Tibial artery (tissue), 4 donors: ENCODE results near the gene LARP6.

ENCODE experiments used
- DNase-seq, 2 donors: peaks; one replicate each; pipeline ENCODE4 v3.0.0-alpha.2; 2019
- H3K27ac ChIP-seq, 2 donors: fragments of 200-600 bp; sonication (generic) in 1 of 2; 1 replicate in 1 of 2; 2 replicates in 1 of 2; pipeline ENCODE4 v1.5.1; 2018 to 2019; ENCODE audit warnings: mild to moderate bottlenecking in 1 of 2
- H3K27me3 ChIP-seq, 2 donors: fragments of 200-600 bp; sonication (generic) in 1 of 2; one replicate each; pipeline versions ENCODE4 v1.5.1 to v1.6.0; 2016 to 2019
- H3K36me3 ChIP-seq, 3 donors: fragments of 200-600 bp; sonication (generic) in 2 of 3; one replicate each; pipeline ENCODE4 v1.5.1; 2016 to 2019; ENCODE audit warnings: mild to moderate bottlenecking in 2 of 3
- H3K4me1 ChIP-seq, 4 donors: fragments of 200-600 bp; sonication (generic) in 2 of 4; 1 replicate in 3 of 4; 2 replicates in 1 of 4; pipeline ENCODE4 v1.5.1; 2016 to 2019
- H3K4me3 ChIP-seq, 2 donors: fragments of 200-600 bp; sonication (generic) in 1 of 2; 1 replicate in 1 of 2; 2 replicates in 1 of 2; pipeline ENCODE4 v1.5.1; 2018 to 2019; ENCODE audit warnings: mild to moderate bottlenecking in 2 of 2
- H3K9me3 ChIP-seq, 3 donors: fragments of 200-600 bp; sonication (generic) in 1 of 3; one replicate each; pipeline ENCODE4 v1.5.1; 2016 to 2019
- CTCF ChIP-seq, 2 experiments: fragments of 200-600 bp in 1 of 2; fragments of 450-650 bp in 1 of 2; IDR thresholded peaks; one replicate each; pipeline ENCODE4 v1.5.1; 2017 to 2019; ENCODE audit warnings: antibody characterized with exemption in 2 of 2, mild to moderate bottlenecking in 1 of 2, moderate library complexity in 1 of 2
- intact Hi-C: fragments of 100-400 bp; cut with DNase I; formaldehyde crosslinking; loops from one replicate; pipeline ENCODE4 v1.15.0; 2023; ENCODE audit warnings: low total_unique reads

Gene LARP6

GRCh38 chr15:70781236-70781635, 72.7 kb downstream of the LARP6 start:
- intact Hi-C loops = no loop called here
- DNase-seq = no peak
- no peak overlapping the region for H3K4me3 ChIP-seq
- peaks cover 0 to 13% (median 6%) of the 10 kb centered on the region in 4 donors for H3K4me1 ChIP-seq
- no peaks in the 10 kb centered on the region for H3K9me3 ChIP-seq
- no peaks in the 10 kb centered on the region for H3K36me3 ChIP-seq
- no peak for TF ChIP-seq CTCF (IDR thresholded peaks at IDR 0.05)
- H3K27me3 ChIP-seq = no peaks in the 10 kb centered on the region
- H3K27ac ChIP-seq = no peak overlapping the region
